ENCODE measurements around the gene GPRC5C. TPM values are rescaled to one million over a fixed set of nuclear protein-coding genes. Genes with fewer than 3 reads are reported as not detected.

The GPRC5C gene
- total RNA-seq, 1 donor from 2014 or later, result 70.4 TPM

DNA sequence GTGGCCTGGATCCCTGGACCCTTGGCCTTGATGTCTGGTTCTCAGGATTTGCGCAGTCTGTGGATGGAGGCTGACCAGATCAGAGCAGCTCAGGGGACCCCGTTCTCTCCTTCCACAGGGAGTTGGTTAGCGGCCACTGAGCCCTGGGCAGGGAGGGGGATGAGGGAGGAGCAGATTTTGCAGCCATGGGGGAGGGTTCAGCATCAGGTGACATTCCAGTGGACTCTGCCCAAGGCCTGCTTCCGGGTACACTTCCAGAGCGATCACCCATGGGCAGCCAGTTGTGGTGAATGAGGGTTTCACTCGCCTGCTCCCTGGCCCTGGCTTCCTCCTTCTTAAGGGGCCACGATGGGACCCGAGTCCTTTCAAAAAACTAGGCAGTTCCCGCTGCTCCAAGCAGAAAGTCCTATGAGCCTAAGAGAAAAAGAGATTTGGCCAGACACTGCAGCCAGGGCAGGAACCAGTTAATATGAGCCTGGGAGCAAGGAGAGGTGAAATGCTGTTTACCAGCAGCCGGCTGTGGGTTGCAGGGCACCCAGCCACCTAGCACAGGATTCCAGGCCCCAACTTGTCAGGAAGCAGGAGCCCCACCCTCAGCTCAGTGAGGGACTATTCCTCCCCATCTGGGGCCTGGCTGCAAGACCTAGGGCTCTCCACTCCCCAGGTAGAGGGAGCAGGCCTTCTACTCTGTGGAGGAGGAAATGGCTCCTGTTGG is 4.7 kb upstream of the GPRC5C start:
- Histone ChIP-seq H3K36me3 (ENCODE audit: insufficient read depth, low read length) (no peaks in the 10 kb centered on the region), H2AFZ (ENCODE audit: low read depth, low read length) (no peak overlapping the region), H3K27ac (ENCODE audit: low read depth, low read length) (no peak overlapping the region), H3K9ac (ENCODE audit: low read length) (no peak overlapping the region), H3K79me2 (ENCODE audit: insufficient read depth, low read length) (no peaks in the 10 kb centered on the region), H3K27me3 (ENCODE audit: insufficient read depth, low read length) (peaks cover 9% of the 10 kb centered on the region), H3K4me2 (ENCODE audit: low read length) (no peak overlapping the region), H4K20me1 (ENCODE audit: insufficient read depth, low read length) (no peaks in the 10 kb centered on the region), H3K9me3 (ENCODE audit: insufficient read depth, low read depth, low read length) (no peaks in the 10 kb centered on the region), H3K4me1 (ENCODE audit: insufficient read depth, low read length) (peaks cover 18% of the 10 kb centered on the region), H3K4me3 (ENCODE audit: insufficient read depth, low read depth, low read length) (no peak overlapping the region)
- peaks cover 11% of the 10 kb centered on the region for H3K36me3 Mint-ChIP-seq (ENCODE audit: low read depth, unreplicated experiment)
- no peak overlapping the region for H3K27ac Mint-ChIP-seq (ENCODE audit: unreplicated experiment)
- TF ChIP-seq CTCF (IDR thresholded peaks at IDR 0.05; ENCODE audit: insufficient read depth, low read depth, low read length), result no peak
- TF ChIP-seq EZH2 (IDR thresholded peaks at IDR 0.05; ENCODE audit: insufficient read depth, low read length), result no peak
- peaks cover 11% of the 10 kb centered on the region for H3K27me3 Mint-ChIP-seq (ENCODE audit: low read depth, unreplicated experiment)
- FAIRE-seq (no peak), DNase-seq (ENCODE audit: low read depth) (no peak)
- no peak overlapping the region for H3K4me3 Mint-ChIP-seq (ENCODE audit: unreplicated experiment)
- peaks cover 3% of the 10 kb centered on the region for H3K9me3 Mint-ChIP-seq (ENCODE audit: unreplicated experiment)
- peaks cover 19% of the 10 kb centered on the region for H3K4me1 Mint-ChIP-seq (ENCODE audit: low read depth, unreplicated experiment)

GRCh38 chr17:74427763-74428153 is 4.1 kb upstream of the GPRC5C start:
- no peaks in the 10 kb centered on the region for H3K36me3 ChIP-seq (ENCODE audit: insufficient read depth, low read length)
- no peak overlapping the region for H3K4me2 ChIP-seq (ENCODE audit: low read length)
- FAIRE-seq (no peak), DNase-seq (ENCODE audit: low read depth) (no peak)
- Mint-ChIP-seq H3K36me3 (ENCODE audit: low read depth, unreplicated experiment) (peaks cover 7% of the 10 kb centered on the region), H3K27ac (ENCODE audit: unreplicated experiment) (no peak overlapping the region), H3K27me3 (ENCODE audit: low read depth, unreplicated experiment) (peaks cover 11% of the 10 kb centered on the region), H3K9me3 (ENCODE audit: unreplicated experiment) (no peaks in the 10 kb centered on the region), H3K4me3 (ENCODE audit: unreplicated experiment) (no peak overlapping the region), H3K4me1 (ENCODE audit: low read depth, unreplicated experiment) (peaks cover 19% of the 10 kb centered on the region)
- no peaks in the 10 kb centered on the region for H4K20me1 ChIP-seq (ENCODE audit: insufficient read depth, low read length)
- no peak overlapping the region for H3K9ac ChIP-seq (ENCODE audit: low read length)
- no peak for TF ChIP-seq EZH2 (IDR thresholded peaks at IDR 0.05; ENCODE audit: insufficient read depth, low read length)
- TF ChIP-seq CTCF (IDR thresholded peaks at IDR 0.05; ENCODE audit: insufficient read depth, low read depth, low read length), result no peak
- H3K79me2 ChIP-seq (ENCODE audit: insufficient read depth, low read length), result no peaks in the 10 kb centered on the region
- peaks cover 18% of the 10 kb centered on the region for H3K4me1 ChIP-seq (ENCODE audit: insufficient read depth, low read length)
- no peak overlapping the region for H2AFZ ChIP-seq (ENCODE audit: low read depth, low read length)
- H3K27me3 ChIP-seq (ENCODE audit: insufficient read depth, low read length), result peaks cover 10% of the 10 kb centered on the region
- H3K4me3 ChIP-seq (ENCODE audit: insufficient read depth, low read depth, low read length), result no peak overlapping the region
- no peaks in the 10 kb centered on the region for H3K9me3 ChIP-seq (ENCODE audit: insufficient read depth, low read depth, low read length)
- no peak overlapping the region for H3K27ac ChIP-seq (ENCODE audit: low read depth, low read length)
